ENCODE measurements around the gene MGAM2. TPM values are rescaled to one million over a fixed set of nuclear protein-coding genes. Genes with fewer than 3 reads are reported as not detected.

Gene MGAM2
- total RNA-seq, 1 donor from 2014 or later, result not detected

- Histone ChIP-seq H3K4me1 (no peaks in the 10 kb centered on the region), H3K27ac (replicated peaks) (no peak overlapping the region), H3K27me3 (ENCODE audit: low read depth) (no peaks in the 10 kb centered on the region), H3K9me3 (replicated peaks) (peaks cover 14% of the 10 kb centered on the region), H3K36me3 (no peaks in the 10 kb centered on the region), H3K4me3 (no peak overlapping the region)
- no peak for TF ChIP-seq CTCF (IDR thresholded peaks at IDR 0.05; ENCODE audit: borderline replicate concordance)
- no peak for DNase-seq
- intact Hi-C loops (cut with micrococcal nuclease), result no loop called here
Observed at GRCh38 chr7:142175594-142175993, 64.1 kb downstream of the MGAM2 start.

GRCh38 chr7:142176901-142177300 lies 65.4 kb downstream of the MGAM2 start:
- TF ChIP-seq CTCF (IDR thresholded peaks at IDR 0.05; ENCODE audit: borderline replicate concordance), result no peak
- intact Hi-C loops (cut with micrococcal nuclease), result no loop called here
- Histone ChIP-seq H3K36me3 (no peaks in the 10 kb centered on the region), H3K9me3 (replicated peaks) (peaks cover 14% of the 10 kb centered on the region), H3K4me1 (no peaks in the 10 kb centered on the region), H3K4me3 (no peak overlapping the region), H3K27me3 (ENCODE audit: low read depth) (no peaks in the 10 kb centered on the region), H3K27ac (replicated peaks) (no peak overlapping the region)
- no peak for DNase-seq

- H3K9me3 ChIP-seq (replicated peaks), result peaks cover 14% of the 10 kb centered on the region
- H3K36me3 ChIP-seq, result no peaks in the 10 kb centered on the region
- no peak overlapping the region for H3K4me3 ChIP-seq
- TF ChIP-seq CTCF (IDR thresholded peaks at IDR 0.05; ENCODE audit: borderline replicate concordance), result no peak
- intact Hi-C loops (cut with micrococcal nuclease), result no loop called here
- H3K4me1 ChIP-seq, result no peaks in the 10 kb centered on the region
- H3K27ac ChIP-seq (replicated peaks), result no peak overlapping the region
- no peak for DNase-seq
- H3K27me3 ChIP-seq (ENCODE audit: low read depth), result no peaks in the 10 kb centered on the region
Observed at GRCh38 chr7:142177869-142178268, 66.4 kb downstream of the MGAM2 start.

- Histone ChIP-seq H3K4me1 (no peaks in the 10 kb centered on the region), H3K27ac (replicated peaks) (no peak overlapping the region), H3K36me3 (no peaks in the 10 kb centered on the region), H3K9me3 (replicated peaks) (peaks cover 3% of the 10 kb centered on the region), H3K4me3 (no peak overlapping the region), H3K27me3 (ENCODE audit: low read depth) (no peaks in the 10 kb centered on the region)
- no peak for DNase-seq
- no peak for TF ChIP-seq CTCF (IDR thresholded peaks at IDR 0.05; ENCODE audit: borderline replicate concordance)
- intact Hi-C loops (cut with micrococcal nuclease), result no loop called here
Observed at GRCh38 chr7:142180426-142180825, 68.9 kb downstream of the MGAM2 start.

- Histone ChIP-seq H3K36me3 (no peaks in the 10 kb centered on the region), H3K27ac (replicated peaks) (no peak overlapping the region), H3K27me3 (ENCODE audit: low read depth) (no peaks in the 10 kb centered on the region), H3K4me1 (no peaks in the 10 kb centered on the region), H3K4me3 (no peak overlapping the region), H3K9me3 (replicated peaks) (no peaks in the 10 kb centered on the region)
- intact Hi-C loops (cut with micrococcal nuclease), result no loop called here
- no peak for DNase-seq
- TF ChIP-seq CTCF (IDR thresholded peaks at IDR 0.05; ENCODE audit: borderline replicate concordance), result no peak
Observed at GRCh38 chr7:142181211-142181610, 69.7 kb downstream of the MGAM2 start.

- Histone ChIP-seq H3K4me1 (no peaks in the 10 kb centered on the region), H3K27ac (replicated peaks) (no peak overlapping the region), H3K36me3 (no peaks in the 10 kb centered on the region), H3K27me3 (ENCODE audit: low read depth) (no peaks in the 10 kb centered on the region), H3K9me3 (replicated peaks) (no peaks in the 10 kb centered on the region), H3K4me3 (no peak overlapping the region)
- no peak for TF ChIP-seq CTCF (IDR thresholded peaks at IDR 0.05; ENCODE audit: borderline replicate concordance)
- no peak for DNase-seq
- intact Hi-C loops (cut with micrococcal nuclease), result no loop called here
Observed at GRCh38 chr7:142181966-142182365, 70.4 kb downstream of the MGAM2 start.

Data from left ventricle myocardium inferior (tissue), 1 donor.